ENCODE measurements around the gene HABP2.

GRCh38 chr10:113511419-113511818, 41.4 kb upstream of the HABP2 start:
- TF ChIP-seq, protein P1, sequence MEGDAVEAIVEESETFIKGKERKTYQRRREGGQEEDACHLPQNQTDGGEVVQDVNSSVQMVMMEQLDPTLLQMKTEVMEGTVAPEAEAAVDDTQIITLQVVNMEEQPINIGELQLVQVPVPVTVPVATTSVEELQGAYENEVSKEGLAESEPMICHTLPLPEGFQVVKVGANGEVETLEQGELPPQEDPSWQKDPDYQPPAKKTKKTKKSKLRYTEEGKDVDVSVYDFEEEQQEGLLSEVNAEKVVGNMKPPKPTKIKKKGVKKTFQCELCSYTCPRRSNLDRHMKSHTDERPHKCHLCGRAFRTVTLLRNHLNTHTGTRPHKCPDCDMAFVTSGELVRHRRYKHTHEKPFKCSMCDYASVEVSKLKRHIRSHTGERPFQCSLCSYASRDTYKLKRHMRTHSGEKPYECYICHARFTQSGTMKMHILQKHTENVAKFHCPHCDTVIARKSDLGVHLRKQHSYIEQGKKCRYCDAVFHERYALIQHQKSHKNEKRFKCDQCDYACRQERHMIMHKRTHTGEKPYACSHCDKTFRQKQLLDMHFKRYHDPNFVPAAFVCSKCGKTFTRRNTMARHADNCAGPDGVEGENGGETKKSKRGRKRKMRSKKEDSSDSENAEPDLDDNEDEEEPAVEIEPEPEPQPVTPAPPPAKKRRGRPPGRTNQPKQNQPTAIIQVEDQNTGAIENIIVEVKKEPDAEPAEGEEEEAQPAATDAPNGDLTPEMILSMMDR (IDR thresholded peaks at IDR 0.05; ENCODE audit: low read depth, low read length): no peak
- TF ChIP-seq MYC (IDR thresholded peaks at IDR 0.05; ENCODE audit: low read depth, low read length) (no peak), POLR2A (IDR thresholded peaks at IDR 0.05; ENCODE audit: extremely low read depth, insufficient read length) (no peak)
